Spleen (tissue), 11 donors: ENCODE measurements around the gene SREBF2. TPM values are rescaled to one million over a fixed set of nuclear protein-coding genes. Genes with fewer than 3 reads are reported as not detected.

Experiments used
- DNase-seq: peaks from one replicate; pipeline ENCODE4 v3.0.0-alpha.2; 2020
- H3K27ac ChIP-seq, 8 donors: fragments of 200-600 bp; sonication (generic) in 7 of 8; 1 replicate in 4 of 8; 2 replicates in 4 of 8; pipeline versions ENCODE4 v1.5.0 to v1.8.0; 2016 to 2021; ENCODE audit warnings: inconsistent platforms in 4 of 8, mild to moderate bottlenecking in 4 of 8, moderate library complexity in 1 of 8
- H3K27me3 ChIP-seq, 7 donors: fragments of 200-600 bp; sonication (generic) in 6 of 7; replicated peaks in 1 of 7; 1 replicate in 4 of 7; 2 replicates in 3 of 7; pipeline versions ENCODE4 v1.5.0 to v1.8.0; 2016 to 2021; ENCODE audit warnings: inconsistent platforms in 3 of 7, mild to moderate bottlenecking in 1 of 7
- H3K36me3 ChIP-seq, 6 donors: fragments of 200-600 bp; sonication (generic) in 5 of 6; 1 replicate in 4 of 6; 2 replicates in 2 of 6; pipeline versions ENCODE4 v1.5.0 to v1.8.0; 2016 to 2021; ENCODE audit warnings: inconsistent platforms in 2 of 6
- H3K4me1 ChIP-seq, 6 donors: fragments of 200-600 bp; sonication (generic) in 5 of 6; 1 replicate in 3 of 6; 2 replicates in 3 of 6; pipeline versions ENCODE4 v1.5.0 to v1.8.0; 2016 to 2021; ENCODE audit warnings: inconsistent platforms in 3 of 6
- H3K4me3 ChIP-seq, 8 donors: fragments of 200-600 bp; sonication (generic) in 7 of 8; 1 replicate in 4 of 8; 2 replicates in 4 of 8; pipeline versions ENCODE4 v1.5.0 to v1.8.0; 2016 to 2021; ENCODE audit warnings: inconsistent platforms in 4 of 8, mild to moderate bottlenecking in 4 of 8, moderate library complexity in 2 of 8
- H3K9me3 ChIP-seq, 8 donors: fragments of 200-600 bp; sonication (generic) in 7 of 8; 1 replicate in 4 of 8; 2 replicates in 4 of 8; pipeline versions ENCODE4 v1.5.0 to v1.8.0; 2016 to 2021; ENCODE audit warnings: inconsistent platforms in 4 of 8
- POLR2A ChIP-seq, 3 donors: fragments of 450-650 bp; IDR thresholded peaks; one replicate each; pipeline ENCODE4 v1.5.1; 2017; ENCODE audit warnings: antibody characterized with exemption in 3 of 3, mild to moderate bottlenecking in 1 of 3
- POLR2AphosphoS5 ChIP-seq, 3 donors: sonication (generic); formaldehyde crosslinking; IDR thresholded peaks; one replicate each; pipeline ENCODE4 v1.5.1; 2017; ENCODE audit warnings: antibody characterized with exemption in 3 of 3
- WGBS, 5 donors: extraction: QIAGEN DNeasy Blood & Tissue Kit in 3 of 5; methylation state at CpG; one replicate each; pipeline versions ENCODE4 v1.1.5 to v1.1.7; 2013 to 2018; 5-methylcytosine and 5-hydroxymethylcytosine counted together
- intact Hi-C: fragments of 100-400 bp; cut with DNase I; formaldehyde crosslinking; loops from one replicate; pipeline ENCODE4 v1.15.0; 2023; ENCODE audit warnings: low total_unique reads
- polyA plus RNA-seq, 3 donors: library from polyadenylated mRNA; stranded (reverse); fragments of 200-250 nt; gene quantifications; one replicate each; pipeline ENCODE4 v1.2.1, GENCODE V29; 2013
- total RNA-seq, 7 donors: library from RNA; depleted of rRNA in 3 of 7; stranded (reverse); fragments of >200 nt in 3 of 7; fragmentation: NEBNext Ultra II Directional in 4 of 7; extraction: Animal tissue kit (Norgen Biotek cat#: 25700) in 4 of 7; gene quantifications; one replicate each; pipeline versions ENCODE4 v1.1.0 to v1.2.1, GENCODE V29; 2016 to 2021
- TF ChIP-seq, protein P1 (sequence below), 11 experiments: fragments of 200-600 bp in 7 of 11; fragments of 450-650 bp in 4 of 11; sonication (generic) in 4 of 11; IDR thresholded peaks in 8 of 11; conservative IDR thresholded peaks in 3 of 11; 1 replicate in 7 of 11; 2 replicates in 4 of 11; pipeline versions ENCODE4 v1.4.0 to v1.8.0; 2016 to 2021; ENCODE audit warnings: antibody characterized with exemption in 11 of 11, inconsistent platforms in 4 of 11, mild to moderate bottlenecking in 1 of 11
- donor health status: healthy with polysubstance abuse.
- donor health status: DM: no; HTN: no; CAD: no; lungs with moderate emphysema.
- donor health status: DM: no; HTN: no; CAD: no.
- donor health status: Bipolar disorder and iron deficiency.
- donor health status: healthy.
- donor health status: DM: no; HTN: no; CAD: no.
- donor health status: DM: yes; HTN: yes; CAD: no.

Gene SREBF2
- total and polyA plus RNA-seq, 10 donors, result 19.4 to 104 (median 63.3) TPM

- 85 to 96% (median 89%) methylated on average over 4 of the region's 4 CpGs for WGBS, 5 donors
- TF ChIP-seq POLR2A (IDR thresholded peaks at IDR 0.05), result no peak
- TF ChIP-seq, protein P1, sequence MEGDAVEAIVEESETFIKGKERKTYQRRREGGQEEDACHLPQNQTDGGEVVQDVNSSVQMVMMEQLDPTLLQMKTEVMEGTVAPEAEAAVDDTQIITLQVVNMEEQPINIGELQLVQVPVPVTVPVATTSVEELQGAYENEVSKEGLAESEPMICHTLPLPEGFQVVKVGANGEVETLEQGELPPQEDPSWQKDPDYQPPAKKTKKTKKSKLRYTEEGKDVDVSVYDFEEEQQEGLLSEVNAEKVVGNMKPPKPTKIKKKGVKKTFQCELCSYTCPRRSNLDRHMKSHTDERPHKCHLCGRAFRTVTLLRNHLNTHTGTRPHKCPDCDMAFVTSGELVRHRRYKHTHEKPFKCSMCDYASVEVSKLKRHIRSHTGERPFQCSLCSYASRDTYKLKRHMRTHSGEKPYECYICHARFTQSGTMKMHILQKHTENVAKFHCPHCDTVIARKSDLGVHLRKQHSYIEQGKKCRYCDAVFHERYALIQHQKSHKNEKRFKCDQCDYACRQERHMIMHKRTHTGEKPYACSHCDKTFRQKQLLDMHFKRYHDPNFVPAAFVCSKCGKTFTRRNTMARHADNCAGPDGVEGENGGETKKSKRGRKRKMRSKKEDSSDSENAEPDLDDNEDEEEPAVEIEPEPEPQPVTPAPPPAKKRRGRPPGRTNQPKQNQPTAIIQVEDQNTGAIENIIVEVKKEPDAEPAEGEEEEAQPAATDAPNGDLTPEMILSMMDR (IDR thresholded peaks at IDR 0.05 in 8 of 11, conservative IDR thresholded peaks at IDR 0.05 in 3 of 11), result no peak
- TF ChIP-seq POLR2AphosphoS5 (IDR thresholded peaks at IDR 0.05), result no peak
- Histone ChIP-seq H3K36me3 (peaks cover 0 to 99% (median 81%) of the 10 kb centered on the region in 6 donors), H3K27me3 (no peaks in the 10 kb centered on the region), H3K27ac (no peak overlapping the region), H3K9me3 (no peaks in the 10 kb centered on the region), H3K4me1 (peaks cover 0 to 17% (median 0%) of the 10 kb centered on the region in 6 donors), H3K4me3 (no peak overlapping the region)
- no peak for DNase-seq
- intact Hi-C loops, result no loop called here
Observed at GRCh38 chr22:41870786-41871185, 37.9 kb downstream of the SREBF2 start.

DNA sequence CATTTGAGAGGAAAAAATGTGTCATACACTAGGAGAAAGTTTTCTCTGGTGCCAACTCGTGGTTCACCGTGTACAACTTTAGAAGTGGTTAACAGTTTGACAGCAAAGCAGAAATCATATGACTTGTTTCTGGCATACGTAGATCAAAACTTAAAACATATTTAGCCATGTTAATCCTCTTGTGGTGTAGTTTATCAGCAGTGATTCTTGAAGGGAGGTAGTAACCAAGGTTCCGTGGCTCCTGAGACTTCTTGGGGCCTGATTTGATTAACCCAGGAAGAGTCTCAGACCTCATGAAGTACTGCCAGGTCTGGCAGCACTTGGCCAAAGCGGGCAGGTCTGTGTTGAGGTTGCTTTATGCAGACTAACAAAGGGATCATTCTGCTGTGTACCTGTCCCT lies 40.5 kb downstream of the SREBF2 start:
- Histone ChIP-seq H3K27ac (peak overlapping the region in 4 of 8 donors; percentile 0 to 39 (median 26)), H3K4me3 (no peak overlapping the region), H3K27me3 (no peaks in the 10 kb centered on the region), H3K9me3 (no peaks in the 10 kb centered on the region), H3K4me1 (peaks cover 0 to 13% (median 0%) of the 10 kb centered on the region in 6 donors), H3K36me3 (peaks cover 0 to 100% (median 85%) of the 10 kb centered on the region in 6 donors)
- WGBS, 5 donors, result 50 to 66% (median 52%) methylated on average over 5 of the region's 5 CpGs
- DNase-seq, result no peak
- TF ChIP-seq POLR2AphosphoS5 (IDR thresholded peaks at IDR 0.05), result no peak
- TF ChIP-seq, protein P1 (IDR thresholded peaks at IDR 0.05 in 8 of 11, conservative IDR thresholded peaks at IDR 0.05 in 3 of 11), result no peak
- TF ChIP-seq POLR2A (IDR thresholded peaks at IDR 0.05), result no peak
- intact Hi-C loops, result no loop called here

- H3K27ac ChIP-seq, result peak overlapping the region in 2 of 8 donors; percentile 21 to 32
- DNase-seq, result no peak
- no peaks in the 10 kb centered on the region for H3K27me3 ChIP-seq
- peaks cover 0 to 100% (median 85%) of the 10 kb centered on the region in 6 donors for H3K36me3 ChIP-seq
- no peaks in the 10 kb centered on the region for H3K9me3 ChIP-seq
- no peak overlapping the region for H3K4me3 ChIP-seq
- 92 to 98% (median 94%) methylated on average over 2 of the region's 2 CpGs for WGBS, 5 donors
- H3K4me1 ChIP-seq, result peaks cover 0 to 13% (median 0%) of the 10 kb centered on the region in 6 donors
- intact Hi-C loops, result no loop called here
- TF ChIP-seq POLR2AphosphoS5 (IDR thresholded peaks at IDR 0.05), result no peak
- no peak for TF ChIP-seq POLR2A (IDR thresholded peaks at IDR 0.05)
- TF ChIP-seq, protein P1 (IDR thresholded peaks at IDR 0.05 in 8 of 11, conservative IDR thresholded peaks at IDR 0.05 in 3 of 11), result no peak
Observed at GRCh38 chr22:41874090-41874489, 41.2 kb downstream of the SREBF2 start.

GRCh38 chr22:41875531-41876270 lies 42.8 kb downstream of the SREBF2 start:
- Histone ChIP-seq H3K36me3 (peaks cover 0 to 100% (median 87%) of the 10 kb centered on the region in 6 donors), H3K27ac (no peak overlapping the region), H3K4me1 (peaks cover 0 to 13% (median 0%) of the 10 kb centered on the region in 6 donors), H3K27me3 (no peaks in the 10 kb centered on the region), H3K4me3 (no peak overlapping the region), H3K9me3 (no peaks in the 10 kb centered on the region)
- intact Hi-C loops, result no loop called here
- TF ChIP-seq, protein P1 (IDR thresholded peaks at IDR 0.05 in 8 of 11, conservative IDR thresholded peaks at IDR 0.05 in 3 of 11), result no peak
- TF ChIP-seq POLR2AphosphoS5 (IDR thresholded peaks at IDR 0.05), result no peak
- TF ChIP-seq POLR2A (IDR thresholded peaks at IDR 0.05), result no peak
- WGBS, 5 donors, result 90 to 96% (median 93%) methylated on average over 10 of the region's 10 CpGs
- no peak for DNase-seq
